Putamen (tissue), 1 donor: ENCODE data around the gene ATF4.

ENCODE experiments used
- DNase-seq: peaks from one replicate; pipeline ENCODE4 v3.0.0-alpha.2; 2016; ENCODE audit warnings: low spot score

ATF4 gene

DNA sequence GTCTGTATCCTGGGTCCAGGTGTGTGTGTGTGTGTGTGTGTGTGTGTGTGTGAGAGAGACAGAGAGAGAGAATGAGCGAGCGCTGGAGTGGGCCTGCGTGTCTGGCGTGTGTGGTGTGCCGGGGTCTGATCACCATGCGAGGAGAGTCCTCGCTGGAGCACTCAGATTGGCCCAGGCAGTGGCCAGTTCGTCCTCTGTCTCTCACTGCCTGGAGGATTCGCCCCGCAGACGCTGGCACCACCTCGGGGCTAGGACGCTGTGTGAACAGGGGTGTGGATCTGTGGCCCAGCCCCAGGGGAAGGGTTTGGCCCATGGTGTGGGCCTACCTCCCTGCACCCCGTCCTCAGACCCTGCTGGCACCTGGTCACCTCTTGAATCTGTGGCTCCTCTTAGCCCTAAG, 38.6 kb downstream of the ATF4 start:
- DNase-seq: no peak

DNA sequence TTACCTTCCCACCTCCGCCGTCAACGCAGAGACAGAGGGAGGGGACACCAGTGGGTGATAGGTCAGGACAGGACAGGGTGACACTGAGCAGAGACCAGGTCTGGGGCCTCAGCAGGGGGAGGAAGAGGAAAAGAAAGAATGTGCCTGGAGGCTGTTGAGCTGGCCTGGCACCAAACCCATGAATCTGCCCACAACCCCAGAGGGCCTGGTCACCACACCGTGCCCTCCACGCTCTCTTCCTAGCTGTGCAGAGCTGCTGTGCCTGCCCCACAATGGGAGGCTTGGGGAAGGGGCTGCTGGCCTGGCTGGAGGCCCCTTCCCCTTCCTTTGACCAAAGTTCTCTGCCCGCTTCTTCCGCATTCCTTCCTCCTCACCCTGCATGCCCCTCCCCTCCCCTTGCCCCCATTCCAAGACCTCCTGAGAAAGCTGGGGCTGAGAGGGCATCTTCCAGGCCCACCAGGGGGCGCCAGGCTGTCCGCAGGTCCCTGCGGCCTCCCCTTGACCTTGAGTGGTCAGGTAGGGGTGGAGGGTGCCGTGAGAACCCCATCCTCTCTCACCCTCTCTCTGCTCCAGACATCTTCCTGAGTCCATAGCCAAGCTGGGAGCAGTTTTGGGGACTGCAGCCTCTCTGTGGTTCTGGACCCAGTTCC, 39.2 kb downstream of the ATF4 start:
- no peak for DNase-seq

DNA sequence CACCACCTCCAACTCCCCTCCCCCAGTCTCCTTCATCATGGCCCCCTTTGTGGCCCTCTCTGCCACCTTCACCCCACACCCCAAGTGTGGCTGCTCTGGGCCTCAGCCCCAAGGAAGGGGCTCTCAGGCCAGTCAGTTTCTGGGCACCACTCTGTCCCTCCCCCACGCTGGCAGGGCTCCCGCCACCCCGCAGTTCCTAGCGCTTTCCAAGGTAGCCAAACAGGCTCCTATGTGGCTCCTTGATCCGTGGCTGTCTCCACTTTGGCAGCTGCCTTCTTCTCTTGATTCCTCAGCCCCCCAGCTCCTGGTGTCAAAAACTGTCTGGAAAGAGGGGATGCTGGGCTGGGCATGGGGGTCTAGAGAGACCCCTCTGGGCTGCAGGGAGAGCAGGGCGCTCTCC, 39.8 kb downstream of the ATF4 start:
- no peak for DNase-seq

DNA sequence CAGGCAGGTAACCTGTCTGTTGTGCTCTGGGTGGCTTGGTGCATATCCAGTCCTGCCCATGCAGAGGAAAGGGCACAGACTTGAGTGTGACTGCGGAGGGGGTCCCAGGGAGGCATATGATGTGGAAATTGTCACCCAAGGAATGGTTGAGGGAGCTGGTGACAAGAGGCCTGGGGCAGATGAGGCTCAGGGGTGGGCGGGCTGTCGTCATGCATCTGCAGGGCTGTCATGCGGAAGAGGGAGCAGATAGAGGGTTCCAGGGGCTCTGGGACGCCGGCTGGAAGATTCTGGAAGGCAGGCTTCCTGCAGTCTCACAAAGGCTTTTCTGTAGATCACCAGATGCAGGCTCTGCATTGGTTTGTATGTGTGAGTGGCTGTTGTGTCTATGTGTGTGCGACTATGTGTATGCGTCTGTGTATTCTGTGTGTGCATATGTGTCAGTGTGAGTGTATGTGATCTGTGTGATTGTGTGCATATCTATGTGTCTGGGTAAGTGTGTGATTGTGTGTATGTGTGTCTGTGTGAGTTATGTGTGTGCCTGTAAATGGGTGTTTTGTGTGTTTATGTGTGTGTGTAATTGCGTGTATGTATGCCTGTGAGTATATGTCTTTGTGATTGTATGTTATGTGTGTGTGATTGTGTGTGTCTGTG, 42.6 kb downstream of the ATF4 start:
- DNase-seq: no peak

DNA sequence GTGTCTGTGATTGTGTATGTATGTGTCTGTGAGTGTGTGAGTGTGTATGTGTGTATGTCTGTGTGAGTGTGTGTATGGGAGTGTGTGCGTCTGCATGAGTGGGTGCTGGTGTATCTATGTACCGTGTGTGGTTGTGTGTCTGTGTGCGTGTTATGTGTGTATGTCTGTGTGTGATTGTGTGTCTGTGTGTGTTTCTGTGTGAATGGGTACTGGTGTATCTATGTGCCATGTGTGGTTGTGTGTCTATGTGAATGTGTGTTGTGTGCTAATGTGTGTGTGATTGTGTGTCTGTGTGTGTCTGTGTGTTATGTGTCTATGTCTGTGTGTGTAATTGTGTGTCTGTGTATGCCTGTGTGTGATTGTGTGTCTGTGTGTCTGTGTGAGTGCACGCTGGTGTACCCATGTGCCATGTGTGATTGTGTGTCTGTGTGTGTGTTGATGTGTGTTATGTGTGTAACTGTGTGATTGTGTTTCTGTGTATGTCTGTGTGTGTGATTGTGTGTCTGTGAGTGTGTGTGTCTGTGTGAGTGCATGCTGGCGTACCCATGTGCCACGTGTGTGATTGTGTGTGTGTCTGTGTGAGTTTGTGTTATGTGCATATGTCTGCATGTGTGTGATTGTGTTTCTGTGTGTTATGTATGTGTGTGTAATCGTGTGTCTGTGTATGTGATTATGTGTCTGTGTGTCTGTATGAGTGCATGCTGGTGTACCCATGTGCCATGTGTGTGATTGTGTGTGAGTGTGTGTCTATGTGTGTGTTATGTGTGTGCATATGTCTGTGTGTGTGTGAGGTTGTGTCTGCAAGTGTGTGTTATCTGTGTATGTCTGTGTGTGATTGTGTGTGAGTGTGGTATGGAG, 43.4 kb downstream of the ATF4 start:
- DNase-seq: no peak

DNA sequence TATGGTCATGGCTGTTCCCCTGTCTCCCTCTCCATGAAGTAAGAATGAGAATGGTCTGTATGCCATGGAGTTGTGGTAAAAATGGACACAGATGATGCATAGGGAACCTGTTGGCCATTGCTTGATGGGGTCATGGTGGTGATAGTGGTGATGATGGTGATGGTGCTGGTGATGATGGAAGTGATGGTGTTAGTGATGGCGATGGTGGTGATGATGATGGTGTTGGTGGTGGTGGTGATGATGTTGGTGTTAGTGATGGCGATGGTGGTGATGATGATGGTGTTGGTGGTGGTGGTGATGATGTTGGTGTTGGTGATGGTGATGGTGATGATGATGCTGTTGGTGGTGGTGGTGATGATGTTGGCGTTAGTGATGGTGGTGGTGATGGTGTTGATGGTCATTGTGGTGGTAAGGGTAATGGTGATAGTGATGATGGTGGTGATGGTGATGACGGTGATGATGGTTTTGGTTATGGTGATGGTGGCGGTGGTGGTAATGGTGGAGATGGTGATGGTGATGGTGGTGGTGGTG, 45.1 kb downstream of the ATF4 start:
- DNase-seq: no peak

DNA sequence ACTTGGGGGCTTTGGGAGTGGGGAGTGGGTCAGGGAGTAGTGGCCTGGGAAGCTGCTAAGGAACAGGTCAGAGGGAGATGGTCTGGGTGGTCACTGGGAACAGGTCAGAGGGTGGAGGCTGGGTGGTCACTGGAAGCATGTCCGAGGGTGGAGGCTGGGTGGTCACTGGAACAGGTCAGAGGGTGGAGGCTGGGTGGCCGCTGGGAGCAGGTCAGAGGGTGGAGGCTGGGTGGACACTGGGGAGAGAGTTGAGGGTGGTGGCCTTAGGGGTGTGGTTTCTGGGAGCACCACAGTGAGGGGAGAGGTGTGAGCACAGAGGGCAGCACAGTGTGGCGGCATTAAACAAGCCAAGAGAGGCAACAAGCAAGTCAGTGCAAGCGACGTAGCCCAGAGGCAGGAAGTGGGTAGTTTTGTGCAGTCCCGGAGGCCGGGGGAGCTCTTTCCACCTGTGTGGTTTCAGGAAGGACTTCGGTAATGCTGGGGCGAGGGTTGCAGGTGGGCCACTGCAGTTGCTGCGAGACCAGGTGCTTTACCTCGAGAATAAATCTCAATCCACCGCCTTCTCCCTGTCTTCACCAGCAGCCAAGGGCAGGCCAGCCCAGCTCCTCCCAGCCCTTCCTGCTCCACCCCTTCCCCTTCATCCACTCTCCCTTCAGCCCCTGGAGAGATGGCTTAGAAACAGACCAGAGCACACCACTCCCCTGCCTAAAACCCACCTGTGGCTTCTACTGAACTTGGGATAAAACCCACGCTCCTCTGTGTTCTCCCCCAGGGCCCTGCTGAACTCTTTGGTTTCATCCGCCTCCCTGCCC, 47.0 kb downstream of the ATF4 start:
- DNase-seq: no peak

DNA sequence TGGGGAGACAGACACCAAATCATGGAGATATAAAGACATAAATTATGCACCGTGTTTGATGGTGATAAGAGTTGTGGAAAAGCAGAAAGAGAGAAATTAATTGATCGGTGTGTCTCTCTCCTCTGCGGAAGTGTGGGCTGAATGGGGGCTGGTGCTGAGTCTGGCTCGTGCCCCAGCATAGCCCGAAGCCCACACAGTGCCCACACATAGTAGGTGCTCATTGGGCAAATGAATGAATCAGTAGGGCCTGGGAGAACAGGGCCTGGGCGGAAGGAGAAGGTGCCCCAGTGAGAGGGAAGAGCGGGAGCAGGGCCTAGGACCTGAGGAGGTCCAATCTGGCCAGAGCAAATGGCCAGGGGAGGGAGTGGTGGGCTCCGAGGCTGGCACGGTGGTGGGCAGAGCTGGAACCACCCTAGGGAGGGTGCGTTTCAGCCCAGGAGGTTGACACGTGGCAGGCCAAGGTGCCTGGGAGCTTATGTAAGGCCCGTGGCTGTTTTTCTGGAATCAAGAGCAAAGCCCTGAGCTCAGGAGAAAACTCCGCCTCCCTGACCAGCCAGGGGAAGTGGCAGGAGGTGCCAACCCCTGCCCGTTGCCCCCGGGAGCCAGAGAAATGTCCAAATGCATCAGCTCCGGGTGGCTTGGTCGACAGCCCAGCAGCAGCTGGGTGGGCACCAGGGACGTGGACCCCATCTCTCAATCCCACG, 48.1 kb downstream of the ATF4 start:
- DNase-seq: no peak

DNA sequence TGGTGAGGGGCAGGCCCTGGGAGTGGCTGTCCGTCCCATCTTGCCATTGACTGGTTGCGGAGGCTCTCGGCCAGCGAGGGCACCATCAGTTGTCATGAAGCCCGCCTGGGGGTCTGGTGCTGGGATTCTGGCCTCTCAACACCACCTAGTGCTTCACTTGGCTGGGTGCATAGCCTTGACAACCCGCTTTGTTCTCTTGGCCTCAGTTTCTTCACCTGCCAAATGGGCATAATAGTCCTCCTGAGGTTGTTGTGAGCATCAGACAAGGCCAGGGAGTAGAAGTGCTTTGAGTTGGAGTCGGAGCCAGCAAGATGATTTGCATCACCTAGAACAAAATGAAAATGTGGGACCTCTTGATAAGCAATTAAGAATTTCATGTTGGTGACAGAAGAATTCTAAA, 48.7 kb downstream of the ATF4 start:
- DNase-seq: no peak

DNA sequence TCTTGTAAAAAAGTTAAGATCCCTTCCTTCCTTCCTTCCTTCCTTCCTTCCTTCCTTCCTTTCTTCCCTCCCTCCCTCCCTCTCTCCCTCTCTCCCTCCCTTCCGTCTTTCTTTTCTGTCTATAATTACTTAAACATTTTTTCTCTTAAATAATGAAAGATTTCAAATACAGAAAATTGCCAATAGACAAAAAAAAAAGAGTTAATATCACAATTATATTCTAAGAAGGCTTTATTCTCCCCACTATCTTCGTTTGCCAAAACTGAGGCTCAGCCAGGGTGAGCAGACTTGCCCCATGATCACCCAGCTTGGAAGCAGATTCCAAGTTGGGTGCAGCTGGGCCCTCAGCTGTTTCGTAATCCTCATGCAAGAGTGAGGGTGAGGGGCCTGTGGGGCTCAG, 49.9 kb downstream of the ATF4 start:
- no peak for DNase-seq

DNA sequence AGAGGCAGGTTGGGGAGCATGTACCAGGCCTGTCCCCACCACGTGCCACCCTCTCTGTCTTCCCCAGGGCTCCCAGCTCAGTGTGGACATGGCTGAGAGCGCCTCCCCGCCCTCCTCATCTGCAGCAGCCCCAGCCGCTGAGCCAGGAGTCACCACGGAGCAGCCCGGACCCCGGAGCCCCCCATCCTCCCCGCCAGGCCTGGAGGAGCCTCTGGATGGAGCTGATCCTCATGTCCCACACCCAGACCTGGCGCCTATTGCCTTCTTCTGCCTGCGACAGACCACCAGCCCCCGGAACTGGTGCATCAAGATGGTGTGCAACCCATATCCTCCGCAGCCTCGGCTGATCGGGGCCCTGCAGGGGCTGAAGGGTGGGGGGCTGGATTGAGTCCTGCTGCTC, 50.3 kb downstream of the ATF4 start, which contains the start of gene CACNA1I:
CACNA1I (plus strand) TSS at position 89 of the 400 bp plus-strand sequence; CDS start at position 89, 0 bp downstream.
- no peak for DNase-seq

DNA sequence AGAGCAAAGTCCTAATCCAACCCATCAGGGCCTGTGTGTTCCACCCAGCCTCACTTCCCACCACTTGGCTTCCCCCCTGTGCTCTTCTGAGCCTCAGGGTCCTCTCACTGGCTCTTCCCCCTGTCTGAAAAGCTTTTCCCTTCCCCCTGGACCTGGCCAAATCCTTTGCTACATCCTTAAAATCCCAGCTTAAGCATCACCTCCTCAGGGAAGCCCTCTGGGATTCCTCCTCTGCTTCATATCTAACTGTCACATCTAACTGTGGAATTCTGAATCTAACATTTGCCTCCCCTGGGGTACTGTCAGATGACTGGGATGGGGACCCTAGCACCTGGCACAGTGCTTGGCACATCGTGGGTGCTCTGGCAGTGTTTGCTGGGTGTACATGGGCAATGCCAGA, 51.2 kb downstream of the ATF4 start:
- DNase-seq: no peak
